ENCODE results near the gene FAM171A2.
"Not testable (repeated sequence)": the region's sequence is repeated elsewhere in the genome, so short reads cannot be mapped to it uniquely, and the experiment has no call there.

Gene FAM171A2

GRCh38 chr17:44383363-44383762, 19.7 kb upstream of the FAM171A2 start:
- no peak for DNase-seq

DNA sequence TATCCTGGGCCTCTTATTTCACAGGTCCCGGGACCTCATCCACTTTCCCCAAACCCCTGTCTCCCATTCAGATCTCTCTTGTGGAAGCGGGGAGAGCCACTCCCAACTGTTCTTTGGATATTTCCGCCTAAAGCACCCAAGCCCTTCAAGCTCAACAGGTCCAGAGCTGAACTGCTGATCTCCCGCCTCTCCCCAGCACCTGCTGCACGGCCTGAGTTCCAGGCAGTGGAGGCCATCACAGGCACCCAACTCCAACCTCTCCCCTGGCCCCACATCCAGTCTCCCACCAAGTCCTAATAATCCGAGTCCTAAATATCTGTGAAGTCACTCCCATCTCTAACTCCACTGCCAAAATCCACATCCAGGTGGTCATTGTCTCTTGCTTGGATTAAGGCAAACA, 19.3 kb upstream of the FAM171A2 start:
- DNase-seq, result no peak

GRCh38 chr17:44381810-44382305, 18.2 kb upstream of the FAM171A2 start:
- DNase-seq, result no peak

DNA sequence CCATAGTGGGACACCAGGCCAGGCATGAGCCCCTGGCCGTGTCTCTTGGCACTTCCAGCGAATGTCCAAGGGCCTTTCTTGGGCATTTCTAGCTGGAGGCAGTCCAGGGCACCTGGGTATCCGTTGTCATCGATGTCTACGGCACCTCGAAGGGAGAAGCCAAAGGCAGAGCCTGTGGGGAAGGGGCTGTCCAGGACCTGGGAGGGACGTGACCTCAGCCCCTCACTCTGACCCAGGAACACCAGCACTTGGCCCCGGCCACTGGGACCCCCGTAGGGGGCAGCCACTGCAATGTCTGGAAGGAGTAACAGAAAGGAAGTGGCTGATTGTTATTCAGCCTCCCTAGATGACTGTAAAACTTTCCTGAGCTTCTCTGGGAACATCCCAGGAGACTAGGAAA, 17.1 kb upstream of the FAM171A2 start:
- DNase-seq, result no peak

GRCh38 chr17:44379887-44380286, 16.2 kb upstream of the FAM171A2 start:
- no peak for DNase-seq

DNA sequence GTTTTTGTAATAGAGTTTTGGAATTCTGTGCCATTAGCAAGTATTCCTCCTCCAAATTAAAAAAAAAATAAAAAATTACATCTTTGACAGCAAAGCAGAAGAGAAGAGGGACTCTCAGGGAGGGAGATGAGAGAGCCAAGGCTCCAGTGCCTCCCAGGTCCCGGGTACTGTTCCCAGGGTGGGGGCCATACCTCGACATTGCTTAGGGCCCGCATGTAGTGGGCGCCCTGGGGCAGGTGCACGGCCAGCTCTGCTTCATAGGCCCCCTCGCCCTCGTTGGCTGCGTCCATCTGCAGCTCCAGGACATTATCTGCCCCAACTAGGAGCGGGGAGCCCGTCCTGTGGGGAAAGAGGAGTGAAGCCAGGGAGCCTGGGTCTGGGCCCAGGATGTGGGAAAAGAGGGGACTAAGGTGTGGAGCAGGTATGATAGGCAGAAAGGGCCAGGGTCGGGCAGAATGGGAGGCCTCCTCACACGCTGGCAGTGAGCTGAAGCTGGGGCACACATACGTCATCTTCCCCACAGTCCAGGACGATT, 14.6 kb upstream of the FAM171A2 start:
- DNase-seq, result no peak

- no peak for DNase-seq
Observed at GRCh38 chr17:44376779-44377178, 13.1 kb upstream of the FAM171A2 start.

- DNase-seq, result peak; percentile 58
Observed at GRCh38 chr17:44376124-44376523, 12.5 kb upstream of the FAM171A2 start.

- no peak for DNase-seq
Observed at GRCh38 chr17:44375196-44376017, 11.8 kb upstream of the FAM171A2 start.

- DNase-seq, result peak; percentile 28
Observed at GRCh38 chr17:44374306-44375195, 10.9 kb upstream of the FAM171A2 start.

DNA sequence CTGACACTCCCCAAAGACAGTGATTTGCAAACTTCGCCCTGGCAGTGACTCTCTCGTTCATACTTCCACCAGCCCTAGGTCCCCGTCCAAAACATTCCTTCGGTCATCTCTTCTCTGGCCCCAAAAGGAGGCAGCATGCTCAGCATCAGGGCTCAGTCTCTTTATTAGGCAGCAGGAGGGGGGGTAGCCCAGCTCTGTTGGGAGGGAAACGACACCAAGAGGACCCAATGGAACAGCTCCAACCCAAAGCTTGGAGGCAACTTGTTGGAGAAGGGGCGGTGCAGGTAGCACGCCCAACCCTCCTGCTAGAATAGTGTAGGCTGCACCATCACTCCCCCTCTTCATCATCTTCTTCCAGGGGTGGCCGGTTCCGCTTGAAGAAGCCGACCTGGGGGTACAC, 8.4 kb upstream of the FAM171A2 start:
- no peak for DNase-seq

GRCh38 chr17:44369414-44370023, 5.9 kb upstream of the FAM171A2 start:
- not testable (repeated sequence) for DNase-seq

GRCh38 chr17:44368391-44369243, 5.0 kb upstream of the FAM171A2 start:
- not testable (repeated sequence) for DNase-seq

- no peak for DNase-seq
Observed at GRCh38 chr17:44367231-44367979, 3.8 kb upstream of the FAM171A2 start.

DNA sequence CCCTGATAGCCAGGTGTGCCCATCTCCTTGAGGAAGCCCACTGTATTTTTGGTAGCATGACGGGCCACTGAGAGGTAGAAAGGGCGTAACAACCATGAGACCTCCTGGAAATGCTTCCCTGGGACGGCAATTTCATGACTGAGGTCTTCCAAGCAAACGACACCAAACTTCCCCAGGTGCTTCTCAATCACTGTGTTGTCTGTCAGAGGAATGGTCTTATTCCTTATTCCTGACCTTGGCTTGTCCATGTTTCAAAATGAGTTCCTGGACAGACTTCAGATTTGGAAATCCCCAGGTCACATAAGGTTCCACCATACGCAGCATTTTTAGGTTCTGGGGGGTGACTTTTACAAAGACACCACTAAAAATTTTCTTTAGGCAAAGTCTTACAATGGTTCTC, 1.4 kb upstream of the FAM171A2 start:
- DNase-seq, result not testable (repeated sequence)

- peak; percentile 53 for DNase-seq
Observed at GRCh38 chr17:44362949-44363612, 572 bp downstream of the FAM171A2 start.

- DNase-seq, result peak; percentile 49
Observed at GRCh38 chr17:44362459-44362948, 1.1 kb downstream of the FAM171A2 start.

DNA sequence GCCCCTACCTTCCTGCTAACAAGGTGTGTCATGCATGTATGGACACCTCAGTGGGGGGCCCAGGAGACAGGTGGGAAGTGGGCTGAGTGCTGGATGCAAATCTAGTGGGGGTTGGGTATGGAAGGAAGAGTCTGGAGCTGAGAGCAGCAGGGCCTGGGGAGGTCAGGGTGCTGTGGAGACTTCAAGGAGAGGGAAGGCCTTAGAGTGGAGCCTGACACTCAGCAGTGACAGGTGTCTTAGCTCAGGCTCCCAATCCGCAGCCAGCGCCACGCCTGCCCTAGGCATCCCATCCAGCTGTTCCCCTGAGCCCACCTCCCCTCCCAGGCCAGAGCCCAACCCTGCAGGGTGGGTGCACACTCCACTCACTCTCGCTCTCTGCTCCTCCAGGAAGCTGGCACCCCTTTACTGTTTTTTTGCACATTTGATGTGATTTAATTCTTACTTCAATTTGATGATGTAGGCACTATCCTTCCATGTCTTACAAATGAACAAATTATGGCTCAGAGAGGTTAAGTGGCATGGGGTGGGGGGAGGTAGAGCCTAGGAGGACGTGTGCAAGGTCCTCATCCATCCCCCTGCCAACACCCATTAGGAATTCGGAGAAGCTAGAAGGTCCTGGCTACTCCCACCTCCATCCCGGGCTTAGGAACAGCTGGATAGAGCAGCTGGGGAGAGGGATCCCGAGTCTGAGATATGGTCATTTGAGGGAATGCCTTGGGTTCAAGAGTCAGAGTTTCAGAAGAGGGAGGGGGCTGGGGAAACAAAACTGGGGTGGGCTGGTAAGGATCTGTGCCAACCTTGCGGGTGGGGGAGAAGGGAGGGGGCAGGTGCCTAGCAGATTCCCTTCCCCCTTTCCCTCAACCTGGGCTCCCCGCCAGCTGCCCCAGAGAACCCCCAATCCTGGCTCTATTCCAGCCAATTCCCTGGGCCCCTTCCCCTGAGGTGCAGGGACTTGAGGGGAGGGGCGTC, 2.1 kb downstream of the FAM171A2 start:
- peak; percentile 54 for DNase-seq

GRCh38 chr17:44360826-44361225, 2.8 kb downstream of the FAM171A2 start:
- DNase-seq, result peak; percentile 64

Data from femur (tissue), 1 donor.